ENCODE measurements around the gene CERS4.
"Not testable (repeated sequence)": the region's sequence is repeated elsewhere in the genome, so short reads cannot be mapped to it uniquely, and the experiment has no call there.

The CERS4 gene

DNA sequence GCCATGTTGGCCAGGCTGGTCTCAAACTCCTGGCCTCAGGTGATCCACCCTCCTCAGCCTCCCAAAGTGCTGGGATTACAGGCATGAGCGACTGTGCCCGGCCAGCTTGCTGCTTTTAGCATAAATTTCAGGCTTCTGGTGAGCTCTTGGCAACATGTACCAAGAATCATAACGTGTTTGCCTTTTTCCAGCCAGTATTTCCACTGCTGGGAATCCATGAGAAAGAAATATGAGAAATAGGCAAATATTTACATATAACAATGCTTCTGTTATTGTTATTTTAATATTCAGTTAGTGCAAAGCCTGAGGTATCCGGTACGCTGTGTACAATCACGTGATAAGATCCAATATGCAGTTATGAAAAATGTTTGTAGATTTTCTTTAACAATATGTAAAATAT is 29.2 kb upstream of the CERS4 start:
- no peak for TF ChIP-seq CTCF (IDR thresholded peaks at IDR 0.05; ENCODE audit: borderline replicate concordance, control extremely low read depth, extremely low read depth, insufficient read depth, missing control alignments)
- no peak for DNase-seq (ENCODE audit: low spot score)
- in situ Hi-C loops (cut with MboI; ENCODE audit: low sequenced_read_pairs, unreplicated experiment), result no loop called here

DNA sequence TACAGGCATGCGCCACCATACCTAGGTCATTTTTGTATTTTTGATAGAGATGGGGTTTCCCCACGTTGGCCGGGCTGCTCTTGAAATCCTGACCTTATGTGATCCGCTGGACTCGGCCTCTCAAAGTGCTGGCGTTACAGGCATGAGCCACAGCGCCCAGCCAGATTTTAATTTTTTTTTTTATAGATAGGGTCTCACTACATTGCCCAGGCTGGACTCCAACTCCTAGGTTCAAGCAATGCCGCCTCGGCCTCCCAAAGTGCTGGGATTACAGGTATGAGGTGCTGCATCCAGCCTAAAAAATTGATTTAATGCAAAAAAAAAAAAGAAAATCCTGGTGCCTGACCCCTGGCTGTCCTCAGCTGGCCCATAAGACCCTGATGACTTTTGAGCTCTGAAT is 24.9 kb upstream of the CERS4 start:
- in situ Hi-C loops (cut with MboI; ENCODE audit: low sequenced_read_pairs, unreplicated experiment), result no loop called here
- no peak for DNase-seq (ENCODE audit: low spot score)
- no peak for TF ChIP-seq CTCF (IDR thresholded peaks at IDR 0.05; ENCODE audit: borderline replicate concordance, control extremely low read depth, extremely low read depth, insufficient read depth, missing control alignments)

DNA sequence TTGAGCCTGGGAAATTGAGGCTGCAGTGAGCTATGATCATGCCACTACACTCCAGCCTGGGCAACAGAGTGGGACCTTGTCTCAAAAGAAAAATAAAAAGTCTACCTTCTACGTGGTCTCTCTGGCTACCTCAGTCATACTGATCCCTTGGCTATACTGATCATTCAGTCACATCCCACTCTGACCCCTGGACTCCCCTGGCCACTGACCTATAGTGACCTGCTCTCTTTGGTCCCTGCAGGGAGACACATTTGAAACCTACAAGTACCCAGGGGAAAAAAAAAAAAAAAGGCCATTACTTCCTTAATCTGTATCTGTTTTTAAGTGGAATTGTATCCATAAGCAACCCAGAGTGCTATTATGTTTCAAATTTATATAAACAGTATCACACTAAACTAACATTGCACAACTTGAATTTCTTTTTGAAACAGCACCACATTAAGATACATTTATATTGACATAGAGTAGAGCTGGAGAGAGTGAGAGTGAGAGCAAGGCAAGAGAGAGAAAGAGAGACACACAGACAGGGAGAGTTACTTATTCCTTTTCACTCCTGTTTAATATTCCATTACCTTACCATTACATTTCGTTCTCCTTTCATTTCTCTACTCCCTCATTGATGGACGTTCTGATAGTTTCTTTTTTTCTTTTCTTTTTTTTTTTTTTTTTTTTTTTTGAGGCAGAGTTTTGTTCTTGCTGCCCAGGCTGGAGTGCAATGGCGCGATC is 23.7 kb upstream of the CERS4 start:
- no peak for TF ChIP-seq CTCF (IDR thresholded peaks at IDR 0.05; ENCODE audit: borderline replicate concordance, control extremely low read depth, extremely low read depth, insufficient read depth, missing control alignments)
- in situ Hi-C loops (cut with MboI; ENCODE audit: low sequenced_read_pairs, unreplicated experiment), result no loop called here
- no peak for DNase-seq (ENCODE audit: low spot score)

GRCh38 chr19:8192221-8192820 is 16.8 kb upstream of the CERS4 start:
- DNase-seq (ENCODE audit: low spot score), result no peak
- in situ Hi-C loops (cut with MboI; ENCODE audit: low sequenced_read_pairs, unreplicated experiment), result no loop called here
- TF ChIP-seq CTCF (IDR thresholded peaks at IDR 0.05; ENCODE audit: borderline replicate concordance, control extremely low read depth, extremely low read depth, insufficient read depth, missing control alignments), result no peak

DNA sequence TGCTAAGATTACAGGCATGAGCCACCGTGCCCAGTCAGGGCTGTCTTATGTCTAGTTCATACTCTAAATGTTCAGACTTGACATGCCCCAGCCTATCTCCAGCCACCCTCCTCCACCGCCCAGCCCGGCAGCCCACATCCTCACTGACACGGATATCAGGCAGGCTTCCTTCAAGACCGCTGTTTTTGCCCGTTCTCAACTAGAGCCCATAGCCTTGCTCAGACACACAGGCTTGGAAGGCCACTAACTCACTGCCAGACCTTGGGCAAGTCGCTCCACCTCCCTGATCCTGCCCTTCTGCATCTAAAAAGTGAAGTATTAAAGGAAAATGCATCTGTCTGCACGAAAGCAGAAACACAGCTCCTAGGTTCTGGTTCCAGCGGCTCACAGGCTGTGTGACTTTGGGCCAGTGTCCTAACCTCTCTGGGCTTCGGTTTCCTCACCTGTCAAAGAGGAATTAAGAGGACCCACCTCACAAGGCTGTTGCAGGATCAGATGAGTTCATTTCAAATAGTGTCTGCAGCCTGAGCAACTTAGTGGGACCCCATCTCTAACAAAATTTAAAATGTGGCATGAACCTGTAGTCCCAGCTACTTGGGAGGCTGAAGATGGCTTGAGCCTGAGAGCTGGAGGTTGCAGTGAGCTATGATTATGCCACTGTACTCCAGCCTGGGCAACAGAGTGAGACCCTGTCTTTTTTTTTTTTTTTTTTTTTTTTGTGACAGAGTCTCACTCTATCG is 14.5 kb upstream of the CERS4 start:
- no peak for DNase-seq (ENCODE audit: low spot score)
- in situ Hi-C loops (cut with MboI; ENCODE audit: low sequenced_read_pairs, unreplicated experiment), result no loop called here
- TF ChIP-seq CTCF (IDR thresholded peaks at IDR 0.05; ENCODE audit: borderline replicate concordance, control extremely low read depth, extremely low read depth, insufficient read depth, missing control alignments), result no peak

DNA sequence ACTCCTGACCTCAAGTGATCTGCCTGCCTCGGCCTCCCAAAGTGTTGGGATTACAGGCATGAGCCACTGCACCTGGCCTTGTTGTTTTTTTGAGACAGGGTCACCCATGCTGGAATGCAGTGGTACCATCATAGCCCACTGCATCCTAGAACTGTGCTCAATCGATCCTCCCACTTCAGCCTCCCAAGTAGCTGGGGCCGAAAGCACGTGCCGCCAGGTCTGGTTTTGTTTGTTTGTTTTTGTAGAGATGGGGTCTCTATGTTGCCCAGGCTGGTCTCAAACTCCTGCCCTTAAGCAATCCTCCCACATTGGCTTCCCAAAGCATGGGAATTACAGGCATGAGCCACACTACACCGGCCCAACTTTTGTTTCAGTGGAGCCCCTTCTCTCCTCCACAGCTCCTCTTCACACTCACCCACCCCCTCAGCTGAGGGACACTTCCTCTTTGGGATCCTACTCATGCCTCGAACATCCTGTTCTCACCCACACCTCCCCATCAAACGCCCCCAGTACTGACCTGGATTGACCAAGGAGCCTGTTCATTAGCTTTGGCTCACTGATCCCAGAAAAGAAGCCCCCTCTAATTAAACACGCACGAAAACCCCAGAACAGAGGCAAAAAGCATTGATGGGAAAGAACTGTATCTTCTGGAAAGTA is 12.8 kb upstream of the CERS4 start:
- no peak for DNase-seq (ENCODE audit: low spot score)
- in situ Hi-C loops (cut with MboI; ENCODE audit: low sequenced_read_pairs, unreplicated experiment), result no loop called here
- no peak for TF ChIP-seq CTCF (IDR thresholded peaks at IDR 0.05; ENCODE audit: borderline replicate concordance, control extremely low read depth, extremely low read depth, insufficient read depth, missing control alignments)

GRCh38 chr19:8203288-8204120 is 5.7 kb upstream of the CERS4 start:
- DNase-seq (ENCODE audit: low spot score); in situ Hi-C loops (cut with MboI; ENCODE audit: low sequenced_read_pairs, unreplicated experiment): not testable (repeated sequence)
